GM23248 (cell line): Measurements from ENCODE around the gene KLRD1.

ENCODE experiments used
- EZH2 ChIP-seq: fragments of 200-600 bp; sonication (generic); IDR thresholded peaks from 2 replicates; pipeline ENCODE4 v1.6.1; 2018; ENCODE audit warnings: antibody characterized with exemption, mild to moderate bottlenecking; ENCODE audit not compliant: insufficient read depth, poor library complexity, severe bottlenecking
- EZH2phosphoT487 ChIP-seq: fragments of 200-600 bp; sonication (generic); IDR thresholded peaks from 2 replicates; pipeline ENCODE4 v1.6.1; 2018; ENCODE audit warnings: antibody characterized with exemption, moderate library complexity, mild to moderate bottlenecking, low read depth; ENCODE audit not compliant: insufficient read depth

- TF ChIP-seq EZH2 (no peak), EZH2phosphoT487 (no peak)
Observed at GRCh38 chr12:10279937-10280336, 27.7 kb upstream of the KLRD1 start.
